Astrocyte (in vitro differentiated cells and primary cell): ENCODE measurements around the gene DOK5. TPM values are rescaled to one million over a fixed set of nuclear protein-coding genes. Genes with fewer than 3 reads are reported as not detected.

ENCODE experiments used
- DNase-seq: peaks from one replicate; pipeline ENCODE4 v3.0.0-alpha.2; 2010; ENCODE audit warnings: low read depth
- FAIRE-seq: peaks from 2 replicates; lab custom pipeline; 2011; peaks lifted over from hg19 to GRCh38; lab: Jason Lieb, UNC
- H2AFZ ChIP-seq: 2 replicates; pipeline ENCODE4 v1.6.0; 2012; ENCODE audit warnings: low read depth, low read length, inconsistent platforms
- H3K27ac ChIP-seq: 2 replicates; pipeline ENCODE4 v1.5.1; 2011; ENCODE audit warnings: low read depth, low read length, inconsistent platforms
- H3K27me3 ChIP-seq: 2 replicates; pipeline ENCODE4 v1.6.0; 2011; ENCODE audit warnings: low read length, inconsistent platforms; ENCODE audit not compliant: insufficient read depth
- H3K36me3 ChIP-seq: 2 replicates; pipeline ENCODE4 v1.5.1; 2011; ENCODE audit warnings: low read length, inconsistent platforms; ENCODE audit not compliant: insufficient read depth
- H3K4me1 ChIP-seq: 2 replicates; pipeline ENCODE4 v1.5.1; 2011; ENCODE audit warnings: low read length, inconsistent platforms; ENCODE audit not compliant: insufficient read depth
- H3K4me2 ChIP-seq: 2 replicates; pipeline ENCODE4 v1.6.0; 2012; ENCODE audit warnings: low read length, inconsistent platforms
- H3K4me3 ChIP-seq: 2 replicates; pipeline ENCODE4 v1.5.1; 2011; ENCODE audit warnings: low read depth, mild to moderate bottlenecking, low read length, inconsistent platforms; ENCODE audit not compliant: insufficient read depth
- H3K79me2 ChIP-seq: 2 replicates; pipeline ENCODE4 v1.6.0; 2012; ENCODE audit warnings: mild to moderate bottlenecking, low read length, inconsistent platforms; ENCODE audit not compliant: insufficient read depth
- H3K9ac ChIP-seq: 2 replicates; pipeline ENCODE4 v1.6.0; 2012; ENCODE audit warnings: mild to moderate bottlenecking, low read length, inconsistent platforms
- H3K9me3 ChIP-seq: 2 replicates; pipeline ENCODE4 v1.5.1; 2012; ENCODE audit warnings: low read depth, mild to moderate bottlenecking, low read length, inconsistent platforms; ENCODE audit not compliant: insufficient read depth
- H4K20me1 ChIP-seq: 2 replicates; pipeline ENCODE4 v1.6.0; 2012; ENCODE audit warnings: low read length, inconsistent platforms; ENCODE audit not compliant: insufficient read depth
- H3K27ac Mint-ChIP-seq: one replicate; pipeline ENCODE4 v1.8.0; 2021; ENCODE audit warnings: mild to moderate bottlenecking, mixed read lengths; ENCODE audit not compliant: unreplicated experiment
- H3K27me3 Mint-ChIP-seq: one replicate; pipeline ENCODE4 v1.8.0; 2021; ENCODE audit warnings: low read depth, mixed read lengths; ENCODE audit not compliant: unreplicated experiment
- H3K36me3 Mint-ChIP-seq: one replicate; pipeline ENCODE4 v1.8.0; 2021; ENCODE audit warnings: low read depth, mixed read lengths; ENCODE audit not compliant: unreplicated experiment
- H3K4me1 Mint-ChIP-seq: one replicate; pipeline ENCODE4 v1.8.0; 2021; ENCODE audit warnings: low read depth, mixed read lengths; ENCODE audit not compliant: unreplicated experiment
- H3K4me3 Mint-ChIP-seq: one replicate; pipeline ENCODE4 v1.8.0; 2021; ENCODE audit warnings: mild to moderate bottlenecking, moderate library complexity, mixed read lengths; ENCODE audit not compliant: unreplicated experiment
- H3K9me3 Mint-ChIP-seq: one replicate; pipeline ENCODE4 v1.8.0; 2021; ENCODE audit warnings: mild to moderate bottlenecking, mixed read lengths; ENCODE audit not compliant: unreplicated experiment
- CTCF ChIP-seq: IDR thresholded peaks from 2 replicates; pipeline ENCODE4 v1.5.1; 2011; ENCODE audit warnings: low read depth, mild to moderate bottlenecking, inconsistent platforms, low read length, moderate library complexity; ENCODE audit not compliant: insufficient read depth
- EZH2 ChIP-seq: IDR thresholded peaks from 2 replicates; pipeline ENCODE4 v1.6.1; 2012; ENCODE audit warnings: mild to moderate bottlenecking, low read length, inconsistent platforms; ENCODE audit not compliant: insufficient read depth
- total RNA-seq: library from RNA; stranded (reverse); gene quantifications from 2 replicates; pipeline ENCODE4 v1.2.1, GENCODE V29; 2021

Gene DOK5
- total RNA-seq, 1 donor from 2014 or later, result 1.2 TPM

DNA sequence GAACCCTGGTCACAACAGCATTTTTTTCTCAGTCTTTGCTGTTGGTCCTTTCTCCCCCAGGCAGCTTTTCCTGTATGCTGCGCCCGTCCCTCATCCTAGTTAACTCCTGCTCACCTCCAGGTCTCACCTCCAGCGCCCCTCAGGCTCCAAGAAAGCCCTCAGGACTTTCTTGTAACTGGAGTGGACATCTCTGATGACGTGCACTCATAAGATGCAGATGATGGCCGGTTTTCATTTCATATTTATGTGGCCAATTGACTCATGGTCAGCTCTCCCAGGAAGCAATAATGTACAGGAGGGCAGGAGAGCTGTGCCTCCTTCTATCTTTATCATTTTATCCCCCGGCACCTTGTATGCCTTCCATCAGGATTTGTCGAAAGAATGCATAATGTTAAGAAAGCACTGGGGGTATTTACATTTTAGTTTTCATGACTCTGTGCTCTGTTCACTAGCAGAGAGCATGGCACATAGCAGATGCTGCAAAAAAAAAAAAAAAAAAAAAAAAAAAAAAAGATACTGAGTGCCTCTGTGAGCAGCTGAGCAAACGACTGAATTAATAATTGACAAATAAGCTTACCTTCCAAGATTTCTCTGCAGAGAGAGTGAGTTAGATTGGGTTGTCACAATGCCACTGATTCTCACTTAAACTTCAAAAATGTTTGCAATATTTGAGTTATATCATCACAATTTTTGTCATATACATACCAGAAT, 170.2 kb downstream of the DOK5 start:
- H3K4me2 ChIP-seq, result no peak overlapping the region
- peaks cover 11% of the 10 kb centered on the region for H3K4me1 ChIP-seq
- Mint-ChIP-seq H3K4me3 (no peak overlapping the region), H3K27ac (no peak overlapping the region), H3K9me3 (no peaks in the 10 kb centered on the region), H3K36me3 (no peaks in the 10 kb centered on the region), H3K4me1 (no peaks in the 10 kb centered on the region), H3K27me3 (peaks cover 5% of the 10 kb centered on the region)
- H3K4me3 ChIP-seq, result no peak overlapping the region
- H4K20me1 ChIP-seq, result no peaks in the 10 kb centered on the region
- no peak overlapping the region for H2AFZ ChIP-seq
- DNase-seq (no peak), FAIRE-seq (no peak)
- H3K36me3 ChIP-seq, result no peaks in the 10 kb centered on the region
- no peak overlapping the region for H3K9ac ChIP-seq
- no peaks in the 10 kb centered on the region for H3K79me2 ChIP-seq
- H3K27me3 ChIP-seq, result no peaks in the 10 kb centered on the region
- no peaks in the 10 kb centered on the region for H3K9me3 ChIP-seq
- TF ChIP-seq CTCF, result no peak
- TF ChIP-seq EZH2, result no peak
- no peak overlapping the region for H3K27ac ChIP-seq

- no peak overlapping the region for H2AFZ ChIP-seq
- peaks cover 5% of the 10 kb centered on the region for H3K27me3 Mint-ChIP-seq
- H3K36me3 ChIP-seq, result no peaks in the 10 kb centered on the region
- H3K4me2 ChIP-seq, result no peak overlapping the region
- no peaks in the 10 kb centered on the region for H3K79me2 ChIP-seq
- FAIRE-seq (no peak), DNase-seq (no peak)
- no peaks in the 10 kb centered on the region for H3K36me3 Mint-ChIP-seq
- H3K4me1 Mint-ChIP-seq, result no peaks in the 10 kb centered on the region
- H3K9ac ChIP-seq, result no peak overlapping the region
- H3K27ac Mint-ChIP-seq, result no peak overlapping the region
- TF ChIP-seq CTCF, result no peak
- TF ChIP-seq EZH2, result no peak
- H3K9me3 Mint-ChIP-seq, result no peaks in the 10 kb centered on the region
- H3K27ac ChIP-seq, result no peak overlapping the region
- H3K4me1 ChIP-seq, result peaks cover 11% of the 10 kb centered on the region
- H3K27me3 ChIP-seq, result no peaks in the 10 kb centered on the region
- H3K9me3 ChIP-seq, result no peaks in the 10 kb centered on the region
- no peak overlapping the region for H3K4me3 Mint-ChIP-seq
- no peak overlapping the region for H3K4me3 ChIP-seq
- H4K20me1 ChIP-seq, result no peaks in the 10 kb centered on the region
Measured at GRCh38 chr20:54646156-54646517, 170.7 kb downstream of the DOK5 start.

GRCh38 chr20:54648421-54649142, 173.2 kb downstream of the DOK5 start:
- Histone ChIP-seq H2AFZ (no peak overlapping the region), H3K9me3 (no peaks in the 10 kb centered on the region), H3K9ac (no peak overlapping the region), H3K4me3 (no peak overlapping the region), H3K27me3 (no peaks in the 10 kb centered on the region), H3K4me1 (peaks cover 4% of the 10 kb centered on the region), H3K36me3 (no peaks in the 10 kb centered on the region), H3K79me2 (no peaks in the 10 kb centered on the region), H3K4me2 (no peak overlapping the region), H3K27ac (no peak overlapping the region), H4K20me1 (no peaks in the 10 kb centered on the region)
- TF ChIP-seq EZH2, result no peak
- no peak for TF ChIP-seq CTCF
- Mint-ChIP-seq H3K27ac (no peak overlapping the region), H3K9me3 (no peaks in the 10 kb centered on the region), H3K36me3 (no peaks in the 10 kb centered on the region), H3K27me3 (peaks cover 5% of the 10 kb centered on the region), H3K4me3 (no peak overlapping the region), H3K4me1 (no peaks in the 10 kb centered on the region)
- DNase-seq (no peak), FAIRE-seq (no peak)
